HepG2 (cell line): Measurements from ENCODE around the gene ACER3. TPM values are rescaled to one million over a fixed set of nuclear protein-coding genes. Genes with fewer than 3 reads are reported as not detected.

Experiments used
- ATAC-seq: fragments of 200-7000 bp; cut with Tn5 transposase; 3 replicates; pipeline ENCODE4 v1.9.1; 2020; ENCODE audit warnings: mild to moderate bottlenecking, moderate library complexity
- BruUV-seq: library from RNA; stranded (reverse); fragments of 400-500 nt; replicated peaks from 2 replicates; lab custom pipeline; 2021; lab: Mats Ljungman, UMichigan
- CTCF ChIA-PET: fragments of 300-600 bp; formaldehyde crosslinking; extraction: SDS; loops from one replicate; lab custom pipeline; 2021; ENCODE audit warnings: low total read pairs, inconsistent platforms, low intra/inter-chr PET ratio; lab: Yijun Ruan, JAX
- POLR2A ChIA-PET: fragments of 350-600 bp; sonication (Branson Sonifier 250); formaldehyde crosslinking; loops from one replicate; lab custom pipeline; 2020; ENCODE audit warnings: antibody characterized with exemption, inconsistent platforms; lab: Yijun Ruan, JAX
- DNase-seq: peaks from one replicate; pipeline ENCODE4 v3.0.0-alpha.2; 2015; ENCODE audit warnings: low spot score
- FAIRE-seq: peaks from 3 replicates; lab custom pipeline; 2011; peaks lifted over from hg19 to GRCh38; lab: Jason Lieb, UNC
- H2AFZ ChIP-seq: one replicate; pipeline ENCODE4 v1.6.1; 2011; ENCODE audit warnings: low read length, inconsistent platforms
- H3K27ac ChIP-seq: fragments of 300-600 bp; 3 replicates; pipeline ENCODE4 v1.8.0; 2011; ENCODE audit warnings: mixed run types, mild to moderate bottlenecking, mixed read lengths, low read length, inconsistent platforms; ENCODE audit not compliant: insufficient read depth; ENCODE audit errors: extremely low read length
- H3K27me3 ChIP-seq, 2 experiments: fragments of 200-600 bp in 1 of 2; 2 replicates in 1 of 2; 3 replicates in 1 of 2; pipeline versions ENCODE4 v1.6.0 to v1.8.0; 2011; ENCODE audit warnings: low read length in 2 of 2, mild to moderate bottlenecking in 2 of 2, moderate library complexity in 2 of 2, inconsistent platforms in 1 of 2; ENCODE audit not compliant: insufficient read depth in 2 of 2, control insufficient read depth in 1 of 2
- H3K36me3 ChIP-seq, 2 experiments: fragments of 200-600 bp in 1 of 2; replicated peaks in 1 of 2; 2 replicates in 1 of 2; 3 replicates in 1 of 2; pipeline versions ENCODE4 v1.5.1 to v1.8.0; 2011; ENCODE audit warnings: low read length in 2 of 2, inconsistent platforms in 1 of 2; ENCODE audit not compliant: insufficient read depth in 2 of 2, control insufficient read depth in 1 of 2
- H3K4me1 ChIP-seq: 2 replicates; pipeline ENCODE4 v1.5.1; 2012; ENCODE audit warnings: low read length, inconsistent platforms; ENCODE audit not compliant: insufficient read depth
- H3K4me2 ChIP-seq: 2 replicates; pipeline ENCODE4 v1.6.0; 2011; ENCODE audit warnings: low read depth, low read length, inconsistent platforms
- H3K4me3 ChIP-seq, 3 experiments: fragments of 200-600 bp in 1 of 3; sonication (generic), shearing (Covaris generic) in 1 of 3; replicated peaks in 1 of 3; 2 replicates each; pipeline ENCODE4 v1.5.1; 2011 to 2016; ENCODE audit warnings: low read length in 3 of 3, inconsistent platforms in 2 of 3, low read depth in 2 of 3, mild to moderate bottlenecking in 2 of 3, control low read depth in 1 of 3, mixed read lengths in 1 of 3; ENCODE audit not compliant: insufficient read depth in 1 of 3
- H3K79me2 ChIP-seq: one replicate; pipeline ENCODE4 v1.6.1; 2011; ENCODE audit warnings: low read length, inconsistent platforms; ENCODE audit not compliant: insufficient read depth
- H3K9ac ChIP-seq: 2 replicates; pipeline ENCODE4 v1.6.0; 2011; ENCODE audit warnings: mild to moderate bottlenecking, low read depth, low read length, inconsistent platforms; ENCODE audit not compliant: insufficient read depth
- H3K9me3 ChIP-seq: 2 replicates; pipeline ENCODE4 v1.5.1; 2012; ENCODE audit warnings: mild to moderate bottlenecking, low read length
- H4K20me1 ChIP-seq: 2 replicates; pipeline ENCODE4 v1.6.0; 2011; ENCODE audit warnings: inconsistent platforms, mild to moderate bottlenecking, low read length, moderate library complexity; ENCODE audit not compliant: insufficient read depth
- ATAD3A ChIP-seq: sonication (generic); formaldehyde crosslinking; IDR thresholded peaks from 2 replicates; pipeline ENCODE4 v1.4.0; 2020; ENCODE audit warnings: missing genetic modification reagents
- MAZ ChIP-seq, 2 experiments: sonication (generic) in 1 of 2; formaldehyde crosslinking in 1 of 2; IDR thresholded peaks; 2 replicates each; pipeline versions ENCODE4 v1.5.0 to v1.6.1; 2012 to 2020; ENCODE audit warnings: low read depth in 2 of 2, mild to moderate bottlenecking in 2 of 2, borderline replicate concordance in 1 of 2, improper control_type of control experiment in 1 of 2, low read length in 1 of 2, missing genetic modification reagents in 1 of 2, moderate library complexity in 1 of 2
- PHF5A ChIP-seq: IDR thresholded peaks from one replicate; pipeline ENCODE4 v1.6.1; 2018; ENCODE audit warnings: low read depth, missing genetic modification reagents; ENCODE audit not compliant: unreplicated experiment
- RAD21 ChIP-seq: fragments of 450-650 bp; formaldehyde crosslinking; IDR thresholded peaks from 2 replicates; pipeline ENCODE4 v1.5.0; 2020; ENCODE audit warnings: mild to moderate bottlenecking
- REL ChIP-seq: sonication (generic); formaldehyde crosslinking; conservative IDR thresholded peaks from 2 replicates; pipeline ENCODE4 v1.8.0; 2022; ENCODE audit warnings: mild to moderate bottlenecking, missing genetic modification reagents, moderate library complexity
- SSRP1 ChIP-seq: IDR thresholded peaks from 2 replicates; pipeline ENCODE4 v1.6.1; 2016; ENCODE audit warnings: control low read depth
- TCF7L2 ChIP-seq: IDR thresholded peaks from 2 replicates; pipeline ENCODE4 v1.6.1; 2011; ENCODE audit warnings: mild to moderate bottlenecking, low read depth, low read length, moderate library complexity
- TRIM24 ChIP-seq: sonication (generic); formaldehyde crosslinking; IDR thresholded peaks from 2 replicates; pipeline ENCODE4 v1.8.0; 2022; ENCODE audit warnings: mild to moderate bottlenecking, missing genetic modification reagents
- ZBTB42 ChIP-seq: sonication (generic); formaldehyde crosslinking; IDR thresholded peaks from 2 replicates; pipeline ENCODE4 v1.5.0; 2020; ENCODE audit warnings: mild to moderate bottlenecking, missing genetic modification reagents
- ZKSCAN8 ChIP-seq: IDR thresholded peaks from 2 replicates; pipeline ENCODE4 v1.6.1; 2016; ENCODE audit warnings: borderline replicate concordance, missing genetic modification reagents, missing compliant biosample characterization
- ZNF180 ChIP-seq: sonication (generic); formaldehyde crosslinking; IDR thresholded peaks from 2 replicates; pipeline ENCODE4 v1.4.0; 2020; ENCODE audit warnings: low read depth, missing genetic modification reagents, borderline replicate concordance
- ZNF281 ChIP-seq: sonication (generic); formaldehyde crosslinking; IDR thresholded peaks from 2 replicates; pipeline ENCODE4 v1.4.0; 2020; ENCODE audit warnings: missing genetic modification reagents, borderline replicate concordance
- ZNF326 ChIP-seq: sonication (generic); formaldehyde crosslinking; IDR thresholded peaks from 2 replicates; pipeline ENCODE4 v1.4.0; 2020; ENCODE audit warnings: missing genetic modification reagents, borderline replicate concordance
- ZNF33B ChIP-seq: sonication (generic); formaldehyde crosslinking; IDR thresholded peaks from 2 replicates; pipeline ENCODE4 v1.5.1; 2020; ENCODE audit warnings: mild to moderate bottlenecking, missing genetic modification reagents
- ZNF34 ChIP-seq: sonication (generic); formaldehyde crosslinking; IDR thresholded peaks from 2 replicates; pipeline ENCODE4 v1.4.0; 2020; ENCODE audit warnings: mild to moderate bottlenecking, missing genetic modification reagents, borderline replicate concordance
- ZNF546 ChIP-seq: sonication (generic); formaldehyde crosslinking; conservative IDR thresholded peaks from 2 replicates; pipeline ENCODE4 v1.8.1; 2023; ENCODE audit warnings: mild to moderate bottlenecking, missing genetic modification reagents
- ZNF580 ChIP-seq: IDR thresholded peaks from 2 replicates; pipeline ENCODE4 v1.6.1; 2016; ENCODE audit warnings: low read depth, borderline replicate concordance
- ZNF670 ChIP-seq: sonication (generic); formaldehyde crosslinking; IDR thresholded peaks from 2 replicates; pipeline ENCODE4 v1.8.0; 2022; ENCODE audit warnings: mild to moderate bottlenecking, missing genetic modification reagents, borderline replicate concordance
- ZNF782 ChIP-seq: sonication (generic); formaldehyde crosslinking; IDR thresholded peaks from 2 replicates; pipeline ENCODE4 v1.4.0; 2020; ENCODE audit warnings: missing genetic modification reagents, mild to moderate bottlenecking, borderline replicate concordance
- WGBS: methylation state at CpG from one replicate; pipeline ENCODE4 v1.1.6; 2017; ENCODE audit warnings: low lambda C conversion rate; 5-methylcytosine and 5-hydroxymethylcytosine counted together
- in situ Hi-C: cut with HindIII; loops from 2 replicates; pipeline ENCODE4 v1.10.0; 2017; ENCODE audit warnings: low pct_unique_long_range_greater_than_20kb; ENCODE audit not compliant: extremely low pct_ligation_motif_present
- intact Hi-C: fragments of 100-400 bp; cut with micrococcal nuclease; formaldehyde crosslinking; loops from one replicate; pipeline ENCODE4 v1.10.0; 2022; ENCODE audit not compliant: unreplicated experiment
- polyA plus RNA-seq, 8 experiments: library from polyadenylated mRNA; depleted of rRNA in 3 of 8; stranded (reverse) in 7 of 8; unstranded in 1 of 8; fragments of >200 nt; fragmentation: Illumina TruSeq in 4 of 8; extraction: Trizol in 4 of 8; gene quantifications; 2 replicates each; pipeline versions ENCODE4 v1.2.1 to v1.2.3, GENCODE V29; 2011 to 2016; ENCODE audit warnings: low read depth in 4 of 8, missing spikeins in 1 of 8, mixed read lengths in 1 of 8; ENCODE audit not compliant: insufficient read depth in 1 of 8
- total RNA-seq, 5 experiments: library from RNA; depleted of rRNA; stranded (reverse); fragments of >200 nt; fragmentation: Illumina TruSeq; extraction: Trizol; gene quantifications; 2 replicates each; pipeline ENCODE4 v1.2.3, GENCODE V29; 2016; ENCODE audit warnings: low read depth in 1 of 5
- TF ChIP-seq, protein P1 (sequence below): IDR thresholded peaks from 2 replicates; pipeline ENCODE4 v1.6.1; 2016; ENCODE audit warnings: missing genetic modification reagents, missing compliant biosample characterization

ACER3 gene
- total and polyA plus RNA-seq, 2 of the 13 experiments (the other 11 are each of a cell fraction or from before 2014, with no cell fraction given) = 6.0 to 9.8 TPM

GRCh38 chr11:76955459-76956114 is 94.9 kb downstream of the ACER3 start:
- ATAC-seq (no peak), FAIRE-seq (no peak), DNase-seq (no peak)
- Histone ChIP-seq H3K9ac (no peak overlapping the region), H3K4me1 (no peaks in the 10 kb centered on the region), H3K79me2 (no peaks in the 10 kb centered on the region), H3K27ac (no peak overlapping the region), H3K4me3 (no peak overlapping the region), H4K20me1 (no peaks in the 10 kb centered on the region), H3K27me3 (no peaks in the 10 kb centered on the region), H3K4me2 (no peak overlapping the region), H2AFZ (no peak overlapping the region), H3K9me3 (no peaks in the 10 kb centered on the region), H3K36me3 (no peaks in the 10 kb centered on the region)
- POLR2A ChIA-PET = no interaction called here
- no TSS peak for BruUV-seq
- TF ChIP-seq ZNF782 (no peak), SSRP1 (no peak), ZNF34 (CRISPR knock-in tag) (no peak), RAD21 (no peak), REL (CRISPR knock-in tag) (no peak), TRIM24 (no peak), ZNF580 (no peak), ZBTB42 (no peak), ZNF281 (CRISPR knock-in tag) (no peak), ZNF180 (CRISPR knock-in tag) (no peak), ZNF33B (CRISPR knock-in tag) (no peak), MAZ (IDR thresholded peaks at IDR 0.05; ENCODE audit: borderline replicate concordance, low read depth, low read length) (no peak), MAZ (CRISPR knock-in tag; IDR thresholded peaks at IDR 0.05; ENCODE audit: low read depth) (no peak), PHF5A (no peak), ZNF546 (CRISPR knock-in tag) (no peak), ZKSCAN8 (CRISPR knock-in tag) (no peak), ZNF670 (CRISPR knock-in tag) (no peak), ZNF326 (CRISPR knock-in tag) (no peak), ATAD3A (no peak), TCF7L2 (no peak)
- TF ChIP-seq, protein P1, sequence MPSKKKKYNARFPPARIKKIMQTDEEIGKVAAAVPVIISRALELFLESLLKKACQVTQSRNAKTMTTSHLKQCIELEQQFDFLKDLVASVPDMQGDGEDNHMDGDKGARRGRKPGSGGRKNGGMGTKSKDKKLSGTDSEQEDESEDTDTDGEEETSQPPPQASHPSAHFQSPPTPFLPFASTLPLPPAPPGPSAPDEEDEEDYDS (CRISPR knock-in tag) = no peak
- CTCF ChIA-PET = no interaction called here
- 85% methylated on average over 3 of the region's 3 CpGs for WGBS
- intact Hi-C loops = no loop called here
- in situ Hi-C loops = no loop called here
